Pancreas (tissue), 10 donors: ENCODE data around the gene EGLN3. TPM values are rescaled to one million over a fixed set of nuclear protein-coding genes. Genes with fewer than 3 reads are reported as not detected.
A peak's percentile ranks its signal among the peaks of the same experiment; 100 is the strongest.
"Not testable (repeated sequence)": the region's sequence is repeated elsewhere in the genome, so short reads cannot be mapped to it uniquely, and the experiment has no call there.

Source experiments
- ATAC-seq, 4 donors: fragments of 200-7000 bp; cut with Tn5 transposase; one replicate each; pipeline versions ENCODE4 v1.8.0 to v1.9.1; 2020; ENCODE audit warnings: mild to moderate bottlenecking in 4 of 4, moderate library complexity in 4 of 4
- DNase-seq, 6 donors: peaks; one replicate each; pipeline ENCODE4 v3.0.0-alpha.2; 2020
- FAIRE-seq: peaks from 2 replicates; lab custom pipeline; 2012; peaks lifted over from hg19 to GRCh38; lab: Jason Lieb, UNC
- H3K27ac ChIP-seq, 4 donors: fragments of 200-600 bp; sonication (generic); 1 replicate in 3 of 4; 2 replicates in 1 of 4; pipeline versions ENCODE4 v1.5.0 to v1.8.0; 2020
- H3K27me3 ChIP-seq, 4 donors: fragments of 200-600 bp; one replicate each; pipeline ENCODE4 v1.8.0; 2021
- H3K36me3 ChIP-seq, 3 donors: fragments of 200-600 bp; sonication (generic) in 1 of 3; one replicate each; pipeline versions ENCODE4 v1.5.0 to v1.8.0; 2020 to 2021
- H3K4me1 ChIP-seq, 3 donors: fragments of 200-600 bp; one replicate each; pipeline ENCODE4 v1.8.0; 2021
- H3K4me3 ChIP-seq, 4 donors: fragments of 200-600 bp; sonication (generic) in 2 of 4; one replicate each; pipeline versions ENCODE4 v1.5.0 to v1.8.0; 2020 to 2021
- H3K9me3 ChIP-seq, 4 donors: fragments of 200-600 bp; one replicate each; pipeline ENCODE4 v1.8.0; 2021
- WGBS, 2 donors: extraction: QIAGEN DNeasy Blood & Tissue Kit; methylation state at CpG; one replicate each; pipeline ENCODE4 v1.1.7; 2013; 5-methylcytosine and 5-hydroxymethylcytosine counted together
- intact Hi-C, 3 donors: fragments of 100-400 bp; cut with DNase I; formaldehyde crosslinking; loops; one replicate each; pipeline versions ENCODE4 v1.11.1 to v1.14.2; 2022
- polyA plus RNA-seq, 2 donors: library from polyadenylated mRNA; stranded (reverse); fragments of 200-250 nt; gene quantifications; one replicate each; pipeline ENCODE4 v1.2.3, GENCODE V29; 2013
- total RNA-seq, 6 donors: library from RNA; stranded (reverse); fragmentation: NEBNext Ultra II Directional in 4 of 6; extraction: Animal tissue kit (Norgen Biotek cat#: 25700) in 4 of 6; gene quantifications; one replicate each; pipeline versions ENCODE4 v1.2.1 to v1.2.4, GENCODE V29; 2021 to 2023
- TF ChIP-seq, protein P1 (sequence below), 4 donors: fragments of 200-600 bp; sonication (generic) in 3 of 4; IDR thresholded peaks; one replicate each; pipeline versions ENCODE4 v1.5.0 to v1.8.0; 2021; ENCODE audit warnings: antibody characterized with exemption in 4 of 4
- donor health status: healthy with polysubstance abuse.
- donor health status: DM: no; HTN: no; CAD: no; lungs with moderate emphysema.
- donor health status: DM: no; HTN: no; CAD: no.
- donor health status: control.
- donor health status: control.
- donor health status: Bipolar disorder and iron deficiency.
- donor health status: DM: yes; HTN: yes; CAD: no.
- donor health status: DM: no; HTN: no; CAD: no.
- donor health status: DM: no; HTN: no; CAD: no.
- donor health status: DM: yes; HTN: yes; CAD: no.

The EGLN3 gene
- total and polyA plus RNA-seq, 8 donors: 1.2 to 14.5 (median 2.9) TPM

- H3K9me3 ChIP-seq: no peaks in the 10 kb centered on the region
- intact Hi-C loops: no loop called here
- FAIRE-seq (no peak), DNase-seq (no peak), ATAC-seq (peak in 1 of 4 donors; percentile 16)
- no peaks in the 10 kb centered on the region for H3K27me3 ChIP-seq
- H3K4me1 ChIP-seq: no peaks in the 10 kb centered on the region
- H3K4me3 ChIP-seq: no peak overlapping the region
- TF ChIP-seq, protein P1, sequence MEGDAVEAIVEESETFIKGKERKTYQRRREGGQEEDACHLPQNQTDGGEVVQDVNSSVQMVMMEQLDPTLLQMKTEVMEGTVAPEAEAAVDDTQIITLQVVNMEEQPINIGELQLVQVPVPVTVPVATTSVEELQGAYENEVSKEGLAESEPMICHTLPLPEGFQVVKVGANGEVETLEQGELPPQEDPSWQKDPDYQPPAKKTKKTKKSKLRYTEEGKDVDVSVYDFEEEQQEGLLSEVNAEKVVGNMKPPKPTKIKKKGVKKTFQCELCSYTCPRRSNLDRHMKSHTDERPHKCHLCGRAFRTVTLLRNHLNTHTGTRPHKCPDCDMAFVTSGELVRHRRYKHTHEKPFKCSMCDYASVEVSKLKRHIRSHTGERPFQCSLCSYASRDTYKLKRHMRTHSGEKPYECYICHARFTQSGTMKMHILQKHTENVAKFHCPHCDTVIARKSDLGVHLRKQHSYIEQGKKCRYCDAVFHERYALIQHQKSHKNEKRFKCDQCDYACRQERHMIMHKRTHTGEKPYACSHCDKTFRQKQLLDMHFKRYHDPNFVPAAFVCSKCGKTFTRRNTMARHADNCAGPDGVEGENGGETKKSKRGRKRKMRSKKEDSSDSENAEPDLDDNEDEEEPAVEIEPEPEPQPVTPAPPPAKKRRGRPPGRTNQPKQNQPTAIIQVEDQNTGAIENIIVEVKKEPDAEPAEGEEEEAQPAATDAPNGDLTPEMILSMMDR (IDR thresholded peaks at IDR 0.05): no peak
- H3K36me3 ChIP-seq: no peaks in the 10 kb centered on the region
- H3K27ac ChIP-seq: no peak overlapping the region
- WGBS, 2 donors: 78 to 89% methylated on average over 5 of the region's 5 CpGs
Observed at GRCh38 chr14:33986804-33987203, 35.9 kb upstream of the EGLN3 start.

- DNase-seq (no peak), ATAC-seq (no peak), FAIRE-seq (no peak)
- Histone ChIP-seq H3K27me3 (no peaks in the 10 kb centered on the region), H3K4me1 (no peaks in the 10 kb centered on the region), H3K4me3 (no peak overlapping the region), H3K9me3 (no peaks in the 10 kb centered on the region), H3K36me3 (no peaks in the 10 kb centered on the region), H3K27ac (no peak overlapping the region)
- TF ChIP-seq, protein P1 (IDR thresholded peaks at IDR 0.05): no peak
- intact Hi-C loops: no loop called here
- WGBS, 2 donors: 85 to 95% methylated on average over 2 of the region's 2 CpGs
Observed at GRCh38 chr14:33985242-33985641, 34.4 kb upstream of the EGLN3 start.

GRCh38 chr14:33979613-33980276 is 28.9 kb upstream of the EGLN3 start:
- TF ChIP-seq, protein P1 (IDR thresholded peaks at IDR 0.05): no peak
- no peak overlapping the region for H3K27ac ChIP-seq
- H3K36me3 ChIP-seq: no peaks in the 10 kb centered on the region
- no peak overlapping the region for H3K4me3 ChIP-seq
- ATAC-seq: no peak
- H3K27me3 ChIP-seq: no peaks in the 10 kb centered on the region
- no peak for DNase-seq
- no peaks in the 10 kb centered on the region for H3K4me1 ChIP-seq
- 50 to 63% methylated on average over 7 of the region's 7 CpGs for WGBS, 2 donors
- intact Hi-C loops: no loop called here
- no peak for FAIRE-seq
- no peaks in the 10 kb centered on the region for H3K9me3 ChIP-seq

DNA sequence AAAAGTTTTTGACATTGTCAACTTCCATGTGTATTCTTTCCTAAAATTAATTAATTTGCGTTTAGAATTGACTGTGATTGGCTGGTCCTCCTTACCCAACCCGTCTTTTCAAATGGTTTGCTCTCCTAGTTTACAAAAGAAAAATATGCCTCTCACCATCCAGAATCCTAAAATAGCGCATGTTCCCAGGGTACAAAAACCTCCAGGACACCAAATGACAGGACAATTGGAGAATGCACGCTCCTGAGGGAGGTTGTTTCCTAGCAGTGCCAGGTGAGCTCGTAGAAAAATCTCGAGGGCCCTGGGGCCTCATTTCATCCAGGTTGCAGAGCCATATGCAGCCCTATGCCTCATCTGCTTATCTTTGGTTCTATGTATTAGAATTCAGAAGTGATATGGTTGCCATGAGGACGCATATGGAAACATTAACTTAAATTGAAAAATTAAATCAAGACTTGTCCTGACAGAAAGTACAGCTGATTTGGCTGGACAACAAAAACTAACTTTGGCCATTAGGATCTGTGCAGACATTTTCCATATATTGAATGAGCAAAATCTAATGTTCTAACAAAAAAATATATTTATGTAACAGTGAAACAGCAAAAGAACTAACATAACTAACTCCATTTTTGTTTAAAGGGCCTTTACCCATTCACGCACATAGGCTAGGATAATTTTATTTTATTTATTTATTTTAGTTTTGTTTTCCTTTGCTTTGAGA is 28.2 kb upstream of the EGLN3 start:
- Histone ChIP-seq H3K4me1 (no peaks in the 10 kb centered on the region), H3K27me3 (no peaks in the 10 kb centered on the region), H3K27ac (no peak overlapping the region), H3K9me3 (no peaks in the 10 kb centered on the region), H3K4me3 (no peak overlapping the region), H3K36me3 (no peaks in the 10 kb centered on the region)
- intact Hi-C loops: no loop called here
- no peak for ATAC-seq
- WGBS, 2 donors: 80 to 83% methylated on average over 8 of the region's 8 CpGs
- no peak for DNase-seq
- TF ChIP-seq, protein P1 (IDR thresholded peaks at IDR 0.05): no peak
- no peak for FAIRE-seq

DNA sequence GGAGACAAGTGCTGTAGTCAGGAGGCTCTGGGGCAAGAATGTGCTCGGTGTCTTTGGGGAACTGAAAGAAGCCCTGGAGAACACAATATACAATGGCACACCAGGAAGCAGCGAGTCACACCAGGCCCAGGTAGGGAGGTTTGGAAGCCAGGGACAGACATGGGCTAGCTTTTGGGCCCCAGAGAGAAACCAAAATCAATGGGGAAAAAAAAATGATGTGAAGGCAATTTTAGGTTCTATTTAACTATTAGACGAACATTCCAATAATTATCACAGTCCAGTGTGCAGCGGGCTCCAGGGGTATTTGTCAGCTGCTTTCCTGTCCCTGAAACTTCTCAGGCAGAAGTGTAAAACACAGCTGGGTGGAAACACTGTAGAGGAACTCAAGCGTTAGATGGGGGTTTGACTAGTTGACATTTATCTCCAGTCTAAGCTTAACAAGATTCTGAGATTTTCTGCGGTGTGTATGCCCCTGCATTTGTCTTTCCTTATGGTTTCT is 21.8 kb upstream of the EGLN3 start:
- Histone ChIP-seq H3K9me3 (no peaks in the 10 kb centered on the region), H3K36me3 (no peaks in the 10 kb centered on the region), H3K4me1 (no peaks in the 10 kb centered on the region), H3K27me3 (no peaks in the 10 kb centered on the region), H3K4me3 (no peak overlapping the region), H3K27ac (no peak overlapping the region)
- no peak for ATAC-seq
- DNase-seq: no peak
- intact Hi-C loops: no loop called here
- 83 to 87% methylated on average over 6 of the region's 6 CpGs for WGBS, 2 donors
- FAIRE-seq: no peak
- TF ChIP-seq, protein P1 (IDR thresholded peaks at IDR 0.05): no peak

GRCh38 chr14:33969846-33970245 is 19.0 kb upstream of the EGLN3 start:
- DNase-seq, H3K27ac ChIP-seq, ATAC-seq, H3K9me3 ChIP-seq, H3K36me3 ChIP-seq, H3K27me3 ChIP-seq, H3K4me3 ChIP-seq, H3K4me1 ChIP-seq, FAIRE-seq: not testable (repeated sequence)
- intact Hi-C loops: loop anchor here in 1 of 3 donors (5.0 kb wide), 1 partner anchor 57 kb away; no protein-coding TSS in a partner anchor
- 96 to 100% methylated on average over 1 of the region's 1 CpG for WGBS, 2 donors
